ENCODE results near the gene OR7G2.
"Not testable (repeated sequence)": the region's sequence is repeated elsewhere in the genome, so short reads cannot be mapped to it uniquely, and the experiment has no call there.

OR7G2 gene

GRCh38 chr19:9073806-9074205 is 33.5 kb downstream of the OR7G2 start:
- DNase-seq (ENCODE audit: low read depth), result no peak

GRCh38 chr19:9071720-9072119 is 35.6 kb downstream of the OR7G2 start:
- not testable (repeated sequence) for DNase-seq (ENCODE audit: low read depth)

GRCh38 chr19:9070066-9070465 is 37.2 kb downstream of the OR7G2 start:
- DNase-seq (ENCODE audit: low read depth), result no peak

GRCh38 chr19:9065457-9066014 is 41.7 kb downstream of the OR7G2 start:
- DNase-seq (ENCODE audit: low read depth), result no peak

- DNase-seq (ENCODE audit: low read depth), result no peak
These were observed 45.4 kb downstream of the OR7G2 start for GRCh38 chr19:9061879-9062278.

- DNase-seq (ENCODE audit: low read depth), result no peak
These were observed 46.5 kb downstream of the OR7G2 start for GRCh38 chr19:9060564-9061340.

GRCh38 chr19:9058905-9059667 is 48.2 kb downstream of the OR7G2 start:
- no peak for DNase-seq (ENCODE audit: low read depth)

- DNase-seq (ENCODE audit: low read depth), result no peak
These were observed 49.6 kb downstream of the OR7G2 start for GRCh38 chr19:9057505-9058258.

- not testable (repeated sequence) for DNase-seq (ENCODE audit: low read depth)
These were observed 51.1 kb downstream of the OR7G2 start for GRCh38 chr19:9056131-9056530.

- no peak for DNase-seq (ENCODE audit: low read depth)
These were observed 52.5 kb downstream of the OR7G2 start for GRCh38 chr19:9054765-9055164.

- DNase-seq (ENCODE audit: low read depth), result no peak
These were observed 53.1 kb downstream of the OR7G2 start for GRCh38 chr19:9054207-9054606.

GRCh38 chr19:9053674-9054073 is 53.6 kb downstream of the OR7G2 start:
- DNase-seq (ENCODE audit: low read depth), result not testable (repeated sequence)

GRCh38 chr19:9052894-9053293 is 54.4 kb downstream of the OR7G2 start:
- no peak for DNase-seq (ENCODE audit: low read depth)
